PC-3 (cell line): ENCODE results near the gene KHDC4. TPM values are rescaled to one million over a fixed set of nuclear protein-coding genes. Genes with fewer than 3 reads are reported as not detected.

ENCODE experiments used
- ATAC-seq: fragments of 200-7000 bp; cut with Tn5 transposase; 2 replicates; pipeline ENCODE4 v1.9.1; 2020; ENCODE audit warnings: mild to moderate bottlenecking, moderate library complexity
- BruUV-seq: library from RNA; stranded (reverse); fragments of 400-500 nt; replicated peaks from 2 replicates; lab custom pipeline; 2021; lab: Mats Ljungman, UMichigan
- CTCF ChIA-PET: fragments of 300-600 bp; sonication (Branson Sonifier 250); formaldehyde crosslinking; loops from one replicate; lab custom pipeline; 2022; ENCODE audit warnings: antibody characterized with exemption; lab: Charles Lee
- POLR2A ChIA-PET: fragments of 300-600 bp; sonication (Branson Sonifier 250); formaldehyde crosslinking; loops from one replicate; lab custom pipeline; 2022; ENCODE audit warnings: antibody characterized with exemption; ENCODE audit not compliant: unreplicated experiment; lab: Charles Lee
- DNase-seq: peaks from one replicate; pipeline ENCODE4 v3.0.0-alpha.2; 2015
- H2AFZ ChIP-seq: fragments of 300-600 bp; sonication (generic); 2 replicates; pipeline ENCODE4 v1.6.0; 2016; ENCODE audit warnings: antibody characterized with exemption, low read length
- H3F3A ChIP-seq: fragments of 300-600 bp; sonication (generic); one replicate; pipeline ENCODE4 v1.6.0; 2017; ENCODE audit warnings: antibody characterized with exemption, low read length, control low read depth, mild to moderate bottlenecking; ENCODE audit not compliant: unreplicated experiment
- H3K27ac ChIP-seq: fragments of 300-600 bp; sonication (generic); 2 replicates; pipeline ENCODE4 v1.5.1; 2016; ENCODE audit warnings: mild to moderate bottlenecking, low read length
- H3K27me3 ChIP-seq: fragments of 300-600 bp; sonication (generic); 2 replicates; pipeline ENCODE4 v1.6.1; 2016; ENCODE audit warnings: low read length, mixed read lengths
- H3K36me3 ChIP-seq: fragments of 300-600 bp; sonication (generic); 2 replicates; pipeline ENCODE4 v1.6.1; 2016; ENCODE audit warnings: low read depth, mixed run types, low read length, mixed read lengths
- H3K4me1 ChIP-seq: fragments of 300-600 bp; sonication (generic); 2 replicates; pipeline ENCODE4 v1.5.1; 2016; ENCODE audit warnings: low read length; ENCODE audit not compliant: insufficient read depth
- H3K4me2 ChIP-seq: fragments of 300-600 bp; sonication (generic); 2 replicates; pipeline ENCODE4 v1.6.0; 2016; ENCODE audit warnings: low read length
- H3K4me3 ChIP-seq: fragments of 300-600 bp; sonication (generic); 2 replicates; pipeline ENCODE4 v1.5.1; 2016; ENCODE audit warnings: mild to moderate bottlenecking, low read length, mixed read lengths
- H3K79me2 ChIP-seq: fragments of 300-600 bp; sonication (generic); 2 replicates; pipeline ENCODE4 v1.6.1; 2017; ENCODE audit warnings: low read length, mixed read lengths
- H3K9ac ChIP-seq: fragments of 300-600 bp; sonication (generic); 2 replicates; pipeline ENCODE4 v1.6.0; 2016; ENCODE audit warnings: mild to moderate bottlenecking, low read length
- H3K9me2 ChIP-seq: fragments of 300-600 bp; sonication (generic); replicated peaks from 2 replicates; pipeline ENCODE4 v1.6.1; 2016; ENCODE audit warnings: mixed run types, low read length, mixed read lengths
- H3K9me3 ChIP-seq: fragments of 300-600 bp; sonication (generic); 2 replicates; pipeline ENCODE4 v1.6.1; 2016; ENCODE audit warnings: low read length, mixed read lengths
- H4K20me1 ChIP-seq: fragments of 300-600 bp; sonication (generic); 2 replicates; pipeline ENCODE4 v1.6.1; 2016; ENCODE audit warnings: low read length, mixed read lengths
- CTCF ChIP-seq: fragments of 300-600 bp; sonication (generic); conservative IDR thresholded peaks from 2 replicates; pipeline ENCODE4 v1.5.1; 2017; ENCODE audit warnings: antibody characterized with exemption, low read depth, mild to moderate bottlenecking, low read length
- EZH2 ChIP-seq: fragments of 300-600 bp; sonication (generic); IDR thresholded peaks from one replicate; pipeline ENCODE4 v1.6.1; 2017; ENCODE audit warnings: antibody characterized with exemption, mild to moderate bottlenecking, low read length; ENCODE audit not compliant: unreplicated experiment
- EZH2phosphoT487 ChIP-seq: fragments of 300-600 bp; sonication (generic); IDR thresholded peaks from 2 replicates; pipeline ENCODE4 v1.6.1; 2018; ENCODE audit warnings: mild to moderate bottlenecking, antibody characterized with exemption, low read length, borderline replicate concordance
- intact Hi-C: fragments of 100-400 bp; cut with micrococcal nuclease; formaldehyde crosslinking; loops from 2 replicates; pipeline ENCODE4 v1.9.0; 2023
- microRNA-seq: library from miRNA; unstranded; fragments of <30 nt; microRNA quantifications from one replicate; pipeline ENCODE4 v1.1.0, GENCODE V29; 2020; ENCODE audit not compliant: unreplicated experiment
- total RNA-seq: library from RNA; depleted of rRNA; stranded (reverse); fragments of >200 nt; gene quantifications from 2 replicates; pipeline ENCODE4 v1.2.3, GENCODE V29; 2014; rRNA removed

Gene KHDC4
- total RNA-seq, 1 experiment from 2014 or later: 63.4 TPM

GRCh38 chr1:155864393-155864792 is 69.8 kb downstream of the KHDC4 start:
- H3K79me2 ChIP-seq: no peaks in the 10 kb centered on the region

More at GRCh38 chr1:155864393-155864792, 69.8 kb downstream of the KHDC4 start:
- no peak overlapping the region for H3K4me2 ChIP-seq
- no peak overlapping the region for H3K4me3 ChIP-seq
- H3K27ac ChIP-seq: no peak overlapping the region
- H3K27me3 ChIP-seq: peaks cover 27% of the 10 kb centered on the region
- no peak overlapping the region for H3K9ac ChIP-seq
- no peaks in the 10 kb centered on the region for H3K36me3 ChIP-seq
- POLR2A ChIA-PET: no interaction called here
- intact Hi-C loops: no loop called here
- CTCF ChIA-PET: no interaction called here
- no peaks in the 10 kb centered on the region for H3F3A ChIP-seq
- ATAC-seq (no peak), DNase-seq (no peak)
- BruUV-seq: no TSS peak
- H2AFZ ChIP-seq: no peak overlapping the region
- no peaks in the 10 kb centered on the region for H4K20me1 ChIP-seq
- H3K9me3 ChIP-seq: no peaks in the 10 kb centered on the region
- H3K4me1 ChIP-seq: no peaks in the 10 kb centered on the region
- TF ChIP-seq EZH2 (no peak), EZH2phosphoT487 (no peak), CTCF (no peak)
- H3K9me2 ChIP-seq: no peaks in the 10 kb centered on the region

Small RNA genes within 50 kb of the gene (microRNA-seq; reads per million reads assigned to microRNA genes)
- gene MIR6738: not detected

Other genes starting within 250 kb of the KHDC4 start
- 37.6 TPM in 2 replicates for gene YY1AP1, start 245.6 kb downstream of the KHDC4 start, total RNA-seq
- gene DAP3, start 245.3 kb downstream of the KHDC4 start, total RNA-seq: 144 and 163 TPM in 2 replicates
- gene GON4L, start 77.2 kb downstream of the KHDC4 start, total RNA-seq: 31.2 and 43.9 TPM in 2 replicates
- gene SYT11, start 74.8 kb downstream of the KHDC4 start, total RNA-seq: 0.29 and 0.44 TPM in 2 replicates
- gene RIT1, start 23.1 kb downstream of the KHDC4 start, total RNA-seq: 14.7 and 18.8 TPM in 2 replicates
- not detected in 2 replicates for gene RXFP4, start 7.2 kb upstream of the KHDC4 start, total RNA-seq
- gene ARHGEF2, start 44.1 kb upstream of the KHDC4 start, total RNA-seq: 65.9 and 70.8 TPM in 2 replicates
- gene SSR2, start 86.5 kb upstream of the KHDC4 start, total RNA-seq: 282 and 293 TPM in 2 replicates
- gene UBQLN4, start 119.4 kb upstream of the KHDC4 start, total RNA-seq: 45.4 and 62.9 TPM in 2 replicates
- gene LAMTOR2, start 120.4 kb upstream of the KHDC4 start, total RNA-seq: 130 TPM in 2 replicates
- gene RAB25, start 126.7 kb upstream of the KHDC4 start, total RNA-seq: 18.1 and 18.5 TPM in 2 replicates
- 12.9 and 14.7 TPM in 2 replicates for gene MEX3A, start 148.1 kb upstream of the KHDC4 start, total RNA-seq
- 864 and 1,095 TPM in 2 replicates for gene LMNA, start 180.3 kb upstream of the KHDC4 start, total RNA-seq
- 5.8 and 13.1 TPM in 2 replicates for gene SEMA4A, start 219.2 kb upstream of the KHDC4 start, total RNA-seq